ENCODE results near the gene KCNMA1. TPM values are rescaled to one million over a fixed set of nuclear protein-coding genes. Genes with fewer than 3 reads are reported as not detected.

KCNMA1 gene
- total RNA-seq, 1 experiment from 2014 or later = 20.7 TPM

DNA sequence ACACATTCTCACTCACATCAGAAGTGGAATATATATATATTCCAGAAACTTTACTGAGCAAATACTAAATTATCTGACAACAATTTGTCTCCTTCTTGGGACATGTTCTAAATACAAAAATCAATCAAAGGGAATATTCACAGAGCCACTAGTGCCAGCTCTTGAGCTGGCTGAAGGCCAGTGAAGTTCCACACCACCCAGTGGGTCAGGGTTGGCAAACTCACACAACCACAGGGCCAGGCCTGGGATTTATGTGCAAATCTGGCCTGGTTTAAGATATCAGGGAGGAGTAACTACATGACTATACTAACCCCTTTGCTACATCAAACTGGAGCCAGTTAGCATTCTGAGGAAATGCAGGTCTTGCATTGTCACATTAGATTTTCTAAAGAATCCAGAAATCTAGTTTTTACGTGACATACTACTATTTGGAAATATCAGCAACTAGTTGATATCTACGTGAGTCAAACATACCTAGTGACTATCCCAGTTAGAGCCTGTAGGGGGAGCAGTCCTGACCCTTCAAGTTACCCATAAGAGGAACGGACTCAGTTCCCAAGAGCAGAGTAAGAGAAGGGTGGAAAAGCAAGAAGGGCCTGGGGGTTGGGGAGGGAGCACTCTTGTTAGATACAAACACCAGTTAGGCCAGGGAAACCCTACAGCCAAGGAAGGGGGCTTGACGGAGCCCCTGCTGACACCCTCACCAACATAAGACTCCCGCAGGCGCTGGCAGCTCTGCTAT is 600.4 kb downstream of the KCNMA1 start:
- DNase-seq = peak in 1 of 2 experiments; percentile 20
- Mint-ChIP-seq H3K27me3 (ENCODE audit: insufficient read depth, unreplicated experiment) (peaks cover 7% of the 10 kb centered on the region), H3K36me3 (ENCODE audit: insufficient read depth, unreplicated experiment) (no peaks in the 10 kb centered on the region), H3K9me3 (ENCODE audit: unreplicated experiment) (no peaks in the 10 kb centered on the region), H3K4me3 (ENCODE audit: unreplicated experiment) (no peak overlapping the region), H3K4me1 (ENCODE audit: low read depth, unreplicated experiment) (no peaks in the 10 kb centered on the region), H3K27ac (ENCODE audit: unreplicated experiment) (no peak overlapping the region)
- intact Hi-C loops (cut with micrococcal nuclease; ENCODE audit: unreplicated experiment) = loop anchor here (5.0 kb wide), 1 partner anchor 75 kb away; no protein-coding TSS in a partner anchor
- no peaks in the 10 kb centered on the region for H3K27me3 ChIP-seq (replicated peaks; ENCODE audit: control insufficient read depth, insufficient read depth, low read length)
- ChIA-PET POLR2A (no interaction called here), CTCF (interaction anchor here (0.9 kb wide), 1 partner anchor 8 kb away, joined by 3 read pairs; no protein-coding TSS in a partner anchor)
- no peaks in the 10 kb centered on the region for H3K36me3 ChIP-seq (ENCODE audit: control insufficient read depth, insufficient read depth, low read length)
- TF ChIP-seq, protein P1, sequence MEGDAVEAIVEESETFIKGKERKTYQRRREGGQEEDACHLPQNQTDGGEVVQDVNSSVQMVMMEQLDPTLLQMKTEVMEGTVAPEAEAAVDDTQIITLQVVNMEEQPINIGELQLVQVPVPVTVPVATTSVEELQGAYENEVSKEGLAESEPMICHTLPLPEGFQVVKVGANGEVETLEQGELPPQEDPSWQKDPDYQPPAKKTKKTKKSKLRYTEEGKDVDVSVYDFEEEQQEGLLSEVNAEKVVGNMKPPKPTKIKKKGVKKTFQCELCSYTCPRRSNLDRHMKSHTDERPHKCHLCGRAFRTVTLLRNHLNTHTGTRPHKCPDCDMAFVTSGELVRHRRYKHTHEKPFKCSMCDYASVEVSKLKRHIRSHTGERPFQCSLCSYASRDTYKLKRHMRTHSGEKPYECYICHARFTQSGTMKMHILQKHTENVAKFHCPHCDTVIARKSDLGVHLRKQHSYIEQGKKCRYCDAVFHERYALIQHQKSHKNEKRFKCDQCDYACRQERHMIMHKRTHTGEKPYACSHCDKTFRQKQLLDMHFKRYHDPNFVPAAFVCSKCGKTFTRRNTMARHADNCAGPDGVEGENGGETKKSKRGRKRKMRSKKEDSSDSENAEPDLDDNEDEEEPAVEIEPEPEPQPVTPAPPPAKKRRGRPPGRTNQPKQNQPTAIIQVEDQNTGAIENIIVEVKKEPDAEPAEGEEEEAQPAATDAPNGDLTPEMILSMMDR (IDR thresholded peaks at IDR 0.05; ENCODE audit: insufficient read depth in 1 of 2, low read depth in 1 of 2, low read length in 1 of 2, severe bottlenecking in 1 of 2, unreplicated experiment in 1 of 2) = peak; percentile 36 to 49
- H3K4me3 ChIP-seq (ENCODE audit: low read depth, low read length) = no peak overlapping the region
- no peaks in the 10 kb centered on the region for H3K9me3 ChIP-seq
- H3K4me1 ChIP-seq = no peaks in the 10 kb centered on the region
- no TSS peak for BruUV-seq (replicated peaks)

DNA sequence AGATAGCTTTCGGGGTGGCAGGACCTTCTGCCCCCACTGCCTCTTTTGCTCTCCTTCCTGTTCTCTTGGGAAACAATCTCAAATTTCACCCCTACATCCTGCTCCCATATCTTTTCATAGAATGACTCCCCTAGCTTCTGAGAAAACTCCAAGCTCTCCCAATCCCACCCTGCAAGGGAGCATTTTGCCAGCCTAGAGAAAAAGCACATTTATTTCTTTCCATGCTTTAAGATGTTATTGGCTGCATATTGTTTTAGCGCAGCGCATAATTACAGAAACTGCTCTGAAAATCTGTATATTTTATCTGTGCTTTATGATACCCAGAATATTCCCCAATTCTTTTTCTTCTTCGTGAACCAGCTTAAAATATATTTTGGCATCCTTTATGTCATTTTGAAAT is 601.3 kb downstream of the KCNMA1 start:
- Histone ChIP-seq H3K36me3 (ENCODE audit: control insufficient read depth, insufficient read depth, low read length) (no peaks in the 10 kb centered on the region), H3K27me3 (replicated peaks; ENCODE audit: control insufficient read depth, insufficient read depth, low read length) (no peaks in the 10 kb centered on the region), H3K4me3 (ENCODE audit: low read depth, low read length) (no peak overlapping the region), H3K4me1 (no peaks in the 10 kb centered on the region), H3K9me3 (no peaks in the 10 kb centered on the region)
- TF ChIP-seq, protein P1 (IDR thresholded peaks at IDR 0.05; ENCODE audit: insufficient read depth in 1 of 2, low read depth in 1 of 2, low read length in 1 of 2, severe bottlenecking in 1 of 2, unreplicated experiment in 1 of 2) = no peak
- no peak overlapping the region for H3K27ac Mint-ChIP-seq (ENCODE audit: unreplicated experiment)
- H3K36me3 Mint-ChIP-seq (ENCODE audit: insufficient read depth, unreplicated experiment) = no peaks in the 10 kb centered on the region
- H3K9me3 Mint-ChIP-seq (ENCODE audit: unreplicated experiment) = no peaks in the 10 kb centered on the region
- ChIA-PET CTCF (no interaction called here), POLR2A (no interaction called here)
- peaks cover 7% of the 10 kb centered on the region for H3K4me1 Mint-ChIP-seq (ENCODE audit: low read depth, unreplicated experiment)
- intact Hi-C loops (cut with micrococcal nuclease; ENCODE audit: unreplicated experiment) = loop anchor here (5.0 kb wide), 1 partner anchor 76 kb away; no protein-coding TSS in a partner anchor
- BruUV-seq (replicated peaks) = no TSS peak
- peaks cover 7% of the 10 kb centered on the region for H3K27me3 Mint-ChIP-seq (ENCODE audit: insufficient read depth, unreplicated experiment)
- H3K4me3 Mint-ChIP-seq (ENCODE audit: unreplicated experiment) = no peak overlapping the region
- no peak for DNase-seq

DNA sequence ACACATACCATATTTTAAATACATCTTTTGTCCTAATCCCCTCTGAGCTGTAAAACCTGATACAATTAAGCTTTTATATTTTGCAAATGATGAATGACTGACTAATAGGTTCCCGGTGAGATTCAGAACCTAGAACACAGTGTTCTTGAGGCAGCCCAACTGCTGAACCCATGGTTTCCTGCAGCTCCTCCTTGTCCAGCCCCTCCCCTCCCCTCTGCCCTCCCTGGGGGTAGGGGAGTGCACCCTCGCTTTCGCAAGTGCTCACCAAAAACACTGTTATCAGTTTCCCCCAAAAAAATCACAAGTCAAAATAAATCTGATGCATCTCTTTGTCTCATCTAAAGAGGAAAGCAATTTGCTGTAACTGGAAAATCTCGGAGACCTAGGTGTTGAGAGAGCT is 602.8 kb downstream of the KCNMA1 start:
- intact Hi-C loops (cut with micrococcal nuclease; ENCODE audit: unreplicated experiment) = loop anchor here (5.0 kb wide), 1 partner anchor 78 kb away; no protein-coding TSS in a partner anchor
- ChIA-PET POLR2A (interaction anchor here (0.7 kb wide), 1 partner anchor 304 kb away, joined by 6 read pairs; no protein-coding TSS in a partner anchor), CTCF (interaction anchor here (0.5 kb wide), 1 partner anchor 21 kb away, joined by 3 read pairs; no protein-coding TSS in a partner anchor)
- DNase-seq = no peak
- Mint-ChIP-seq H3K4me3 (ENCODE audit: unreplicated experiment) (no peak overlapping the region), H3K4me1 (ENCODE audit: low read depth, unreplicated experiment) (peaks cover 9% of the 10 kb centered on the region), H3K27me3 (ENCODE audit: insufficient read depth, unreplicated experiment) (peaks cover 7% of the 10 kb centered on the region), H3K9me3 (ENCODE audit: unreplicated experiment) (no peaks in the 10 kb centered on the region), H3K27ac (ENCODE audit: unreplicated experiment) (no peak overlapping the region), H3K36me3 (ENCODE audit: insufficient read depth, unreplicated experiment) (no peaks in the 10 kb centered on the region)
- no peaks in the 10 kb centered on the region for H3K4me1 ChIP-seq
- no peaks in the 10 kb centered on the region for H3K9me3 ChIP-seq
- H3K4me3 ChIP-seq (ENCODE audit: low read depth, low read length) = no peak overlapping the region
- no peaks in the 10 kb centered on the region for H3K36me3 ChIP-seq (ENCODE audit: control insufficient read depth, insufficient read depth, low read length)
- TF ChIP-seq, protein P1 (IDR thresholded peaks at IDR 0.05; ENCODE audit: insufficient read depth in 1 of 2, low read depth in 1 of 2, low read length in 1 of 2, severe bottlenecking in 1 of 2, unreplicated experiment in 1 of 2) = no peak
- BruUV-seq (replicated peaks) = no TSS peak
- no peaks in the 10 kb centered on the region for H3K27me3 ChIP-seq (replicated peaks; ENCODE audit: control insufficient read depth, insufficient read depth, low read length)
